Fibroblast of lung (primary cell): ENCODE data around the gene SLC35F3. TPM values are rescaled to one million over a fixed set of nuclear protein-coding genes. Genes with fewer than 3 reads are reported as not detected.

Experiments used
- DNase-seq, 2 donors: peaks; one replicate each; pipeline versions ENCODE4 v3.0.0 to v3.0.0-alpha.2; 2010; ENCODE audit warnings: low read depth in 2 of 2
- H2AFZ ChIP-seq: 2 replicates; pipeline ENCODE4 v1.5.1; 2012; ENCODE audit warnings: low read length, control low read depth, inconsistent platforms
- H3K27ac ChIP-seq: 2 replicates; pipeline ENCODE4 v1.5.1; 2011; ENCODE audit warnings: low read length, control low read depth; ENCODE audit not compliant: insufficient read depth
- H3K27me3 ChIP-seq: 2 replicates; pipeline ENCODE4 v1.5.1; 2011; ENCODE audit warnings: mild to moderate bottlenecking, low read length; ENCODE audit not compliant: control insufficient read depth, insufficient read depth
- H3K36me3 ChIP-seq: 2 replicates; pipeline ENCODE4 v1.5.1; 2011; ENCODE audit warnings: low read length; ENCODE audit not compliant: control insufficient read depth, insufficient read depth
- H3K4me1 ChIP-seq: 2 replicates; pipeline ENCODE4 v1.5.1; 2011; ENCODE audit warnings: low read length; ENCODE audit not compliant: control insufficient read depth, insufficient read depth; ENCODE audit errors: extremely low read depth
- H3K4me2 ChIP-seq: 2 replicates; pipeline ENCODE4 v1.5.1; 2011; ENCODE audit warnings: low read length, control low read depth; ENCODE audit not compliant: insufficient read depth; ENCODE audit errors: extremely low read depth
- H3K4me3 ChIP-seq, 4 experiments: fragments of 200-600 bp in 1 of 4; sonication (generic) in 1 of 4; replicated peaks in 1 of 4; 2 replicates each; pipeline ENCODE4 v1.5.1; 2011 to 2016; ENCODE audit warnings: low read length in 4 of 4, low read depth in 3 of 4, mild to moderate bottlenecking in 3 of 4, control low read depth in 2 of 4, inconsistent platforms in 1 of 4, mixed read lengths in 1 of 4; ENCODE audit not compliant: insufficient read depth in 1 of 4; ENCODE audit errors: control extremely low read depth in 1 of 4
- H3K79me2 ChIP-seq: 2 replicates; pipeline ENCODE4 v1.5.1; 2012; ENCODE audit warnings: mild to moderate bottlenecking, low read length, inconsistent platforms; ENCODE audit not compliant: control insufficient read depth, insufficient read depth
- H3K9ac ChIP-seq: 2 replicates; pipeline ENCODE4 v1.5.1; 2011; ENCODE audit warnings: mild to moderate bottlenecking, low read length, control low read depth; ENCODE audit not compliant: insufficient read depth
- H3K9me3 ChIP-seq: 2 replicates; pipeline ENCODE4 v1.5.1; 2012; ENCODE audit warnings: low read depth, low read length; ENCODE audit not compliant: control insufficient read depth, insufficient read depth
- H4K20me1 ChIP-seq: 2 replicates; pipeline ENCODE4 v1.5.1; 2011; ENCODE audit warnings: low read length; ENCODE audit not compliant: control insufficient read depth, insufficient read depth; ENCODE audit errors: extremely low read depth
- EZH2 ChIP-seq: IDR thresholded peaks from 2 replicates; pipeline ENCODE4 v1.5.1; 2012; ENCODE audit warnings: low read length, control low read depth, mild to moderate bottlenecking; ENCODE audit errors: missing control alignments
- polyA plus RNA-seq, 2 donors: library from polyadenylated mRNA; depleted of rRNA in 1 of 2; stranded (reverse) in 1 of 2; unstranded in 1 of 2; fragments of >200 nt; gene quantifications; 2 replicates each; pipeline ENCODE4 v1.2.1, GENCODE V29; 2011 to 2012; ENCODE audit warnings: missing spikeins in 1 of 2
- total RNA-seq: library from RNA; depleted of rRNA; stranded (reverse); fragments of >200 nt; gene quantifications from 2 replicates; pipeline ENCODE4 v1.2.1, GENCODE V29; 2014
- TF ChIP-seq, protein P1 (sequence below), 2 donors: IDR thresholded peaks in 1 of 2; conservative IDR thresholded peaks in 1 of 2; 1 replicate in 1 of 2; 2 replicates in 1 of 2; pipeline ENCODE4 v1.5.1; 2011 to 2012; ENCODE audit warnings: low read length in 2 of 2, control low read depth in 1 of 2, inconsistent platforms in 1 of 2, low read depth in 1 of 2, mild to moderate bottlenecking in 1 of 2

SLC35F3 gene
- total and polyA plus RNA-seq, 2 donors (not counting 1 experiment from before 2014, with no cell fraction given), result not detected

DNA sequence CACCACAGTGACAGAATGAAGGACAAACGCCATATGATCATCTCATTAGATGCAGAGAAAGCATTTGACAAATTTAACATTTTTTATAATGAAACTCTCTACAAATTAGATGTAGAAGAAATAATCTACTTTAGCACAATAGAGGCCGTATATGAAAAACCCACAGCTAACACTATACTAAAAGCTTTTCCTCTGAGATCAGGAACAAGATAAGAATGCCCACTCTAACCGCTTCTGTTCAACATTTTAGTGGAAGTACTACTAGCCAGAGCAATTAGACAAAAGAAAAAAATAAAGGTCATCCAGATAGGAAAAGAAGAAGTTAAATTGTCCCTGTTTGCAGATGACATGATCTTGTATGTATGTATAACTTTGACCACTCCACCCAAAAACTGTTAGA, 109.7 kb downstream of the SLC35F3 start:
- TF ChIP-seq, protein P1, sequence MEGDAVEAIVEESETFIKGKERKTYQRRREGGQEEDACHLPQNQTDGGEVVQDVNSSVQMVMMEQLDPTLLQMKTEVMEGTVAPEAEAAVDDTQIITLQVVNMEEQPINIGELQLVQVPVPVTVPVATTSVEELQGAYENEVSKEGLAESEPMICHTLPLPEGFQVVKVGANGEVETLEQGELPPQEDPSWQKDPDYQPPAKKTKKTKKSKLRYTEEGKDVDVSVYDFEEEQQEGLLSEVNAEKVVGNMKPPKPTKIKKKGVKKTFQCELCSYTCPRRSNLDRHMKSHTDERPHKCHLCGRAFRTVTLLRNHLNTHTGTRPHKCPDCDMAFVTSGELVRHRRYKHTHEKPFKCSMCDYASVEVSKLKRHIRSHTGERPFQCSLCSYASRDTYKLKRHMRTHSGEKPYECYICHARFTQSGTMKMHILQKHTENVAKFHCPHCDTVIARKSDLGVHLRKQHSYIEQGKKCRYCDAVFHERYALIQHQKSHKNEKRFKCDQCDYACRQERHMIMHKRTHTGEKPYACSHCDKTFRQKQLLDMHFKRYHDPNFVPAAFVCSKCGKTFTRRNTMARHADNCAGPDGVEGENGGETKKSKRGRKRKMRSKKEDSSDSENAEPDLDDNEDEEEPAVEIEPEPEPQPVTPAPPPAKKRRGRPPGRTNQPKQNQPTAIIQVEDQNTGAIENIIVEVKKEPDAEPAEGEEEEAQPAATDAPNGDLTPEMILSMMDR (conservative IDR thresholded peaks at IDR 0.05 in 1 of 2, IDR thresholded peaks at IDR 0.05 in 1 of 2; ENCODE audit: low read depth in 1 of 2, low read length in 2 of 2), result no peak
- no peak for TF ChIP-seq EZH2
- H3K9me3 ChIP-seq, result no peaks in the 10 kb centered on the region
- H3K27ac ChIP-seq, result no peak overlapping the region
- H3K79me2 ChIP-seq, result no peaks in the 10 kb centered on the region
- no peak overlapping the region for H3K9ac ChIP-seq
- DNase-seq, result no peak
- H4K20me1 ChIP-seq, result no peaks in the 10 kb centered on the region
- no peaks in the 10 kb centered on the region for H3K27me3 ChIP-seq
- no peaks in the 10 kb centered on the region for H3K36me3 ChIP-seq
- no peaks in the 10 kb centered on the region for H3K4me1 ChIP-seq
- no peak overlapping the region for H2AFZ ChIP-seq
- H3K4me2 ChIP-seq, result no peak overlapping the region
- H3K4me3 ChIP-seq, result no peak overlapping the region

DNA sequence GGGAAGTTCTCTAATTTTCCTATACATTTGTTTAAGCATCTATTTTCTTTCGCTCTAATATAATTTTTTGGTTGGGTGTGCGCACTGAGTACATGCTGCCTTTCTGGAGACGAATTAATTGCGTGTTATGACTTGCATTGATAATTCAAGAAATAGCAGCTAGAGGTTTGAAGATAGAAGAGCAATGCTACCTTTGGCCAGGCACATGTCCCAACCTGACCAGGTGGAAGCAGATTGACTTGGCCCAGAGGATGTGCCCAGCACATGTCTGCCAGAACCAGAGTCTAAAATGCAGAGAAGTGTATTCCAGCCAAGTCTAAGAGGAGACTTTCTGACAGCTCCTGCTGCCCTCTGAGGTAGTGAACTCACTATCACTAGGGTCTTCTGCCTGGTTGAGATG, 114.3 kb downstream of the SLC35F3 start:
- H3K4me3 ChIP-seq, result no peak overlapping the region
- no peak for DNase-seq
- no peak overlapping the region for H3K4me2 ChIP-seq
- no peaks in the 10 kb centered on the region for H3K9me3 ChIP-seq
- TF ChIP-seq, protein P1 (conservative IDR thresholded peaks at IDR 0.05 in 1 of 2, IDR thresholded peaks at IDR 0.05 in 1 of 2; ENCODE audit: low read depth in 1 of 2, low read length in 2 of 2), result no peak
- TF ChIP-seq EZH2, result no peak
- H4K20me1 ChIP-seq, result no peaks in the 10 kb centered on the region
- no peaks in the 10 kb centered on the region for H3K4me1 ChIP-seq
- H3K27ac ChIP-seq, result no peak overlapping the region
- no peak overlapping the region for H3K9ac ChIP-seq
- H3K27me3 ChIP-seq, result no peaks in the 10 kb centered on the region
- no peaks in the 10 kb centered on the region for H3K79me2 ChIP-seq
- no peaks in the 10 kb centered on the region for H3K36me3 ChIP-seq
- H2AFZ ChIP-seq, result no peak overlapping the region

DNA sequence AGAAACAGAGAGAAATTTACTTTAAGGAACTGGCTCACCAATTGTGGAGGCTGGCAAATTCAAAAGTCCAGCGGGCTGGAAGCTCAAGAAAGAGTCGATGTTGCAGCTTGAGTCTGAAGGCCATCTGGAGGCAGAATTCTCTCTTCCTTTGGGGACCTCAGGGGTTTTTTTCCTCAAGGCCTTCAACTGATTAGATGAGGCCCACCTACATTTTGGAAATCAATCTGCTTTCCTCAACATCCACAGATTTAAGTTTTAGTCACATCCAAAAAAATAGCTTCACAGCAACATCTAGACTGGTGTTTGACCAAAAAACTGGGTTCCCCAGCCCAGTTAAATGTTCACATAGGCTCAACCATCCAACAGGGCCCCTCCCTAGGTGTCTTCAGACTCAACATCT, 114.9 kb downstream of the SLC35F3 start:
- Histone ChIP-seq H3K79me2 (no peaks in the 10 kb centered on the region), H4K20me1 (no peaks in the 10 kb centered on the region), H3K36me3 (no peaks in the 10 kb centered on the region), H3K4me1 (no peaks in the 10 kb centered on the region), H3K9ac (no peak overlapping the region), H3K4me3 (no peak overlapping the region), H3K9me3 (no peaks in the 10 kb centered on the region), H3K27me3 (no peaks in the 10 kb centered on the region), H3K4me2 (no peak overlapping the region), H2AFZ (no peak overlapping the region), H3K27ac (no peak overlapping the region)
- no peak for DNase-seq
- TF ChIP-seq, protein P1 (conservative IDR thresholded peaks at IDR 0.05 in 1 of 2, IDR thresholded peaks at IDR 0.05 in 1 of 2; ENCODE audit: low read depth in 1 of 2, low read length in 2 of 2), result no peak
- TF ChIP-seq EZH2, result no peak
